ENCODE results near the gene GRSF1.
A peak's percentile ranks its signal among the peaks of the same experiment; 100 is the strongest.
"Not testable (repeated sequence)": the region's sequence is repeated elsewhere in the genome, so short reads cannot be mapped to it uniquely, and the experiment has no call there.

GRSF1 gene

DNA sequence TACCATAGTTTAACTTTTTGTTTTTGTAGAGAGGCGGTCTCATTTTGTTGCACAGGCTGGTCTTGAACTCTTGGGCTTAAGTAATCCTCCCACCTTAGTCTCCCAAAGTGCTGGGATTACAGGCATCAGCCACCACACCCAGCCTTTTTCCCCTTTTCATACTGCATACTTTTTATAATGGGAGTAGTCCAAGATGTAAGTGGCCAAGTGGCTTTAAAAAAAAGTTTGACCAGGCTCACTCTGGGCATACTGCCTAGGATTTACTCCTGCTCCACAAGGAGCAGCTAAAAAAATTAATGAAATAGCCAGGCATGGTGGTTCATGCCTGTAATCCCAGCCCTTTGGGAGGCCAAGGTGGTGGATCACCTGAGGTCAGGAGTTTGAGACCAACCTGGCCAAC is 6.0 kb downstream of the GRSF1 start:
- no peak for DNase-seq

DNA sequence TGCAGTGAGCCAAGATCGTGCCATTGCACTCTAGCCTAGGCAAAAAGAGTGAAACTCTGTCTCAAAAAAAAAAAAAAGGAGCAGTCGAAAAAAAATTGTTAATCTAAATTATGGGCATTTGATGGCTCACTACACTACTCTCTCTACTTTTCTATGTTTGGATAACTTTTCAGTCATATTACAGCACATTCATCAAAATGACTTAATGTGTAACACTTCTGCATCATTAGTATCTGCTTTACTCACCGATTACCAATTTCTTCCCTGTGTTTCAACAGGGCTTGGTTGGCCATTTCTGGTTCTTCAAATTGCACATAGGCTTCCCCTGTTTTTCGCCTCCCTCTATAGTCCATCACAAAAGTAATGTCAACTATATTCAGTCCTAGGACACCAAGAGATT is 8.4 kb downstream of the GRSF1 start:
- no peak for DNase-seq

DNA sequence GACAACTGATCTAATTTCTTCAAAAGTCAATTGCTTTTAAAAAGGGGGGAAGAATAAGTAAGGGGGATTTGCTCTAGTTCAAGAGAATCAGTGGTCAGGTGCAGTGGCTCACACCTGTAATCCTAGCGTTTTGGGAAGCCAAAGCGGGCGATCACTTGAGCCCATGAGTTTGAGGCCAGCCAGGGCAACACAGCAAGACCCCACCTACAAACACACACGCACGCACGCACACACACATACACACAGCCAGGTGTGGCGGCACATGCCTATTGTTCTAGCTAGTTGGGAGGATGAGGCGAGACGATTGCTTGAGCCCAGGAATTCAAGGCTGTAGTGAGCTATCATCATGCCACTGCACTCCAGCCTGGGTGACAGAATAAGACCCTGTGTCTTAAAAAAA is 9.6 kb downstream of the GRSF1 start:
- DNase-seq, result no peak

DNA sequence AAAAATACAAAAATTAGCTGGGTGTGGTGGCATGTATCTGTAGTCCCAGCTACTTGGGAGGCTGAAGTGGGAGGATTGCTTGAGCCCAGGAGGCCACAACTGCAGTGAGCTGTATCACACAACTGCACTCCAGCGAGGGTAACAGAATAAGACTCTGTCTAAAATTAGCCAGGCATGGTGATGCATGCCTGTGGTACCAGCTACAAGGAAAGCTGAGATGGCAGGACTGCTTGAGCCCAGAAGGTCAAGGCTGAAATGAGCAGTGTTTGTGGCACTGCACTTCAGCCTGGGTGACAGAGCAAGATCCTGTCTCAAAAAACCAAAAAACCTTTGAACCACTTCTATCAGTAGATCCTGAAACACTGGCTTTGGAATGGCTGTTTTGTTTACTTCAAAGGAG is 10.2 kb downstream of the GRSF1 start:
- no peak for DNase-seq

DNA sequence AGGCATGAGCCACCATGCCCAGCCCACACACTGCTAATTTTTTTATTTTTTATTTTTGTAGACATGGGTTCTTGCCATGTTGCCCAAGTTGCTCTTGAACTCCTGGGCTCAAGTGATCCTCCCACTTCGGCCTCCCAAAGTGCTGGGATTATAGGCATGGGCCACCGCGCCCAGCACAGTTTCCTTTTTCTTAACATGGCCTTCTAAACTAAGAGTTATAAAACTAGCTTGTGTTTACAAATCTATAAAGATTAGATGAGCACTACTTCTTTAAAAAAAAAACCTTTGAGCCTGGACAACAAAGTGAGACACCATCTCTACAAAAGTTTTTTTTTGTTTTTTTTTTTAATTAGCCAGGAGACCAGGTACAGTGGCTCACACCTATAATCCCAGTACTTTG is 10.7 kb downstream of the GRSF1 start:
- no peak for DNase-seq

DNA sequence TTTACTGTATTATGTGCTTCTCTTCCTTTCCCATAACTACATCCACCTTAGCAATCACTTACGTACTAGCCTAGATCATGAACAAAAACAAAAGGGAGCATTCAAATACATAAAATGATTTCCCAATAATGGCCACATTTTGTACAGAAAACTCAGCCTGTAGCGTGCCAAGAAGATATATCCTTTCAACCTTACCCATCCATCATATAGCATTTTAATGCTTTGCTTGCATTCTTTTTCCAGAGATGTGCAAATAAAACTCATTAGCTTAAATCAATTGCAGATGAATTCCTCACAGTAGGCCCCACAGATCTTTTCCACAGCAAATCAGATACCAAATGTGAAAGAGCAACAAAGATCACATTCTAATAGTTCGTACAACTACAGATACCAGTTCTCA is 20.8 kb downstream of the GRSF1 start:
- peak; percentile 46 for DNase-seq

DNA sequence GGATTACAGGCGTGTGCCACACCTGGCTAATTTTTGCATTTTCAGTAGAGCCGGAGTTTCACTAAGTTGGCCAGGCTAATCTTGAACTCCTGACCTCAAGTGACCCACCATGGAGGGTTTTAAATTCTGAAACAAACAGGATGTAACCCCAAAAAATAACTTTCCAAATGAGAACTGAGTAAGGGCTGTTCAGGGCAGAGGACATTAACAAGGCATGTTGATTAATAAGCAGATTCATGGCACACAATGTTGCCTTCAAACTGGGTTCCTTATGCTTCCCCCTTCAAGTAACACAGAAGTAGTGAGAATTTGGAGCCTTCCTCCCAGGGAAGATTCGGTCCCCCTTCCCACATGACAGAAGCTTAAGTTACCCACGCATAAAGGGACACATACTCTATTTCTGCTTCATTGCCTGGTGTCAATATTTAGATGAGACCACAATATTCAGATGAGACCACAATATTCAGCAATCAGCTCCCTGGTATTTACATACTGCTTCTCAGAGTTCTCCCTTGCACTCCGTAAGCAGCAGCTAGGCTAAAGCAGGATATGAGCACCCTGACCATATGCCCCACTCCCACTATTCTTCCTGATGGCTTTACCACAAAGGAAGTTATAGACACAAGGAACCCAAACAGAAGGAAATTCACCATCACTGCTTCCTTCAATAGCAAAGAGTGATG is 21.4 kb downstream of the GRSF1 start:
- DNase-seq, result no peak

DNA sequence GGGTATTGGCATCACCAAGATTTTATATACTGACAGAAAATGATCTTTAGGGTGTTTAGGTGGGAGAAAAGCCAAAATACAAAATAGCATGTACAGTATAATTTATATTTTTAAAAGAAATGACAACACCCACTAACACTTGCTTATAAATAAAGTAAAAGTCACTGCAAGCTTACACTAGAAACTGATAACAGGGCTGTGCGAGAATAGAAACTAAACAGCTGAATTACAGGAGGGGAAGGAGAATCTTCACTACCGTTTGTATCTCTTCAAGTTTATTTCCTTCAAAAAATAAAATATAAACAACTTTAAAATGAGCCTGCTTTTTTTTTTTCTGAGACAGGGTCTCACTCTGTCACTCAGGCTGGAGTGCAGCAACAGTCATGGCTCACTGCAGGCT is 22.8 kb downstream of the GRSF1 start:
- DNase-seq, result no peak

DNA sequence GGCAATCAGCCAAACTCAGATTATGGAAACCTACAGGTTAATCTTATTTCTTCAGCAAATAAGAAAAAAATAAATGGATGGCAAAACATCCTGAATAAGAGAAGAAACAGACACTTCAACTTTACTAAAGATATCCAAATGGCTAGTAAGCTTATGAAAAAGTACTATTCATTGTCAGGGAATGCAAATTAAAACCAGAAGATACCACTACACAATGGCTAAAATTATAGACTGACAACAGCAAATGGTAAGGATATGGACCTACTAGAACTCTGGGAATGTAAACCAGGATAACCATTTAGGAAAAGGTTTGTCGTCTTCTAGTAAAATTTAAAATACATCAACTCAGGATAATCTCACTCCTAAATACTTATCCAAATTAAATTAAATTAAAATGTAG is 24.3 kb downstream of the GRSF1 start:
- DNase-seq, result no peak

DNA sequence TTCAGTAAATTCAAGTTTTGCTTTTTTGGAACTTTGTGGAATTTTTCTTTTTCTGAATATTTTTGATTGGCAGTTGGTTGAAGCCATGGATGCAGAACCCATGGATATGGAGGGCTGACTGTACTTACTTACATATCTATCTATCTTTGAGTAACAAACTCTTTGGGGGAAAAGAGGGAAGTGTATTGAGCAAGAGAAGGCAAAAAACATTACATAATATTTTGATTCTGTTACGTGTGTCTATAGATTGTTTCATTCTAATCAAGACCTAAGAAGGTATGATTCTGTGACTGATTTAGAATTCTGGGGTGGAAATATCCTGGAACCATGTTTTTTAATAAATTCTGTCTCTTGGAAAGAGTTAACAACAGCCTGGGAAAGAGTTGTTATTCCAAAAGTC is 31.5 kb downstream of the GRSF1 start:
- DNase-seq, result no peak

DNA sequence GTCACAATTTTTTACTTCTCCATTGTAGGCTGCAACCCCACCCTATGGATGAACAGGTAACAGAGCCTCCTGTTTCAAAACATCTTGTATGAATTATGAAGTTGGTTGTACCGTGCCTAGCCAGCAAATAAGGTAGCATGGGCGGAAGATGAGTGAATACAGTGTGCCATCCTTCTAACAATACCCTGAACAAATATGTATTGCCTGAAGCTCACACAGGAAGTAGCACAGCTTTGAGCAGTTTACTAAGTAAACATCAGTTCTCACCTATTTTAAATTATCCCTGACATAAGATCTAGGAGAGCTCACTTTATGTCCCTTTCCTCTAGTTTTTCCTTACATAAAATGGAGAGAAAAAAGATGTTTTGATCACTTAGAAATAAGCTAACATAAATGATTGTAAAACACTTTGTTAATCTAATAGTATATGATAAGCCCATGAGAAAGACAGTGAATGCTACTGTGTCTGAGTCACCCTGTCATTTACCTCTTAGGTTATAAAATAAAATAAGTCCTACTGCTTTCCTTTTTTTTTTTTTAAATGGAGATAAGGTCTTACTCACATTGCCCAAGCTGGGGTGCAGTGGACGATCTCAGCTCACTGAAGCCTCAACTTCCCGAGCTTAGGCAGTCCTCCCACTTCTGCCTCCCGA is 36.6 kb downstream of the GRSF1 start:
- DNase-seq, result no peak

DNA sequence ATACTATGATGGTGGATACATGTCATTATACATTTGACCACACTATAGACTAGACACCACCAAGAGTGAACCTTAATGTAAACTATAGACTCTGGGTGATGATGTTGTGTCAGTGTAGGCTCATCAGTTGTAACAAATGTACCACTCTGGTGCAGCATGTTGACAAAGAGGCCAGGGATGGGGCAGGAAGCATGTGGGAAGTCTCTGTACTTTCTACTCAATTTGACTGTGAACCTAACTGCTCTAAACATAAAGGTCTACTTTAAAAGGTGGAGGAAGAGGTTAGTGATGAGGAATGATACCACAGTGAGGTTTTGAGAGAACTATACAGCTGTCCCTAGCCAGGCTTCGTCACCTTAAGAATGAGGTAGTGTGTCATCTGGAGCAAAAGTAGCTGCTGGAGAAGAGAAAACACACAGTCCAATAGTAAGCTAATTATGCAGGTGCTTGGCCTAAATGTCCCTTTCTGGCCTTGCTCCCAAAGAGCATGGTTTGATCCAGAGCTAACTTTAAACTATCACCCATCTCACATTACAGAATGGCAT is 38.4 kb downstream of the GRSF1 start:
- no peak for DNase-seq

DNA sequence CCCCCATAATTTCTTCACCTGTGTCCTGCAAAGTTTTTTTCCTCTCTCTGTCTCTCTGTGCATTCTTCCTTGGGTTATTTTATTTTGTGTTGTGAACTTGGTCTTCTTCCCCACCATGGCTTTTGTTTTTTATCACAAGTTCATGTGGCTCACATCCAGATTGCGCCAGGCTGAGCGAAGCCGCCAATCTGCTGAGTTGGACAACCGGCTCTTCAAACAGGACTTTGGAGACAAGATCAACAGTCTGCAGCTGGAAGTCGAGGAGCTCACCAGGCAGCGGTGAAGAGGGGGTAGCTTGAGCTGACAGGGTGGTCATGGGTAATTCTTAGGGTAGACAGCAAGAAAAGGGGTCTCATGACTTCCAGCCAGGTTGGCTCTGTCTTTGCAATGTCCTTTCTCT is 46.1 kb downstream of the GRSF1 start:
- DNase-seq, result no peak

DNA sequence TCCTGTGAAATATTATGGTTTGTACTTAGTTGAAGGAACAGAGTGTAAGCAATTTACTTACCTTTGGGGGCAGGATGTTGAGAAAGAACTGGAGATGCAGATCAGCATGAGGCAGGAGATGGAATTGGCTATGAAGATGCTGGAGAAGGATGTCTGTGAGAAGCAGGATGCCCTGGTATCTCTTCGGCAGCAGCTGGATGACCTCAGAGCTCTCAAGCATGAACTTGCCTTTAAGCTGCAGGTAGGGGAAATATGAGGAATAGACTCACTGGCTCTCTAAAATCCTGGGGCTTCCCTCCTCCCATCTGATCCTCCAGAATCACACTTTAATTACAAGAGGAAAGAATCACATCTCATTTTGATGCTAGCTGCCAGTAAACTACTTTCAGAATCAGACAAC is 51.0 kb downstream of the GRSF1 start:
- no peak for DNase-seq

DNA sequence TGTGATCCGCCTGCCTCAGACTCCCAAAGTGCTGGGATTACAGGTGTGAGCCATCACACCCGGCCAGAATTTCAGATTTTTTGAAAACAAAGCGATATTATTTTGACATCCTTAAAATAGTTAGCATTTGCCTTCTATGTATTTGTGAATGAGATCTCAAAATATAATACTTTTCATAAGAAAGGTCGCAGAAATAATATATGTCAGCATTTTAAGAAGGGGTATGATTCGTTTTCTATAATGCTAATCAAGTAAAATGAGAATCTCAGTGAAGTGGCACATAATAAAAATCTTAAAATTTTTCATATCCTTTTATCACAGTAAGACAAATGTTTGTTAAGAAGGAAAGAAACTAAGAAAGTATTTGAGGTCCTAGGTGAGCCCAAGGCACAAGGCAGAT is 52.2 kb downstream of the GRSF1 start:
- no peak for DNase-seq

DNA sequence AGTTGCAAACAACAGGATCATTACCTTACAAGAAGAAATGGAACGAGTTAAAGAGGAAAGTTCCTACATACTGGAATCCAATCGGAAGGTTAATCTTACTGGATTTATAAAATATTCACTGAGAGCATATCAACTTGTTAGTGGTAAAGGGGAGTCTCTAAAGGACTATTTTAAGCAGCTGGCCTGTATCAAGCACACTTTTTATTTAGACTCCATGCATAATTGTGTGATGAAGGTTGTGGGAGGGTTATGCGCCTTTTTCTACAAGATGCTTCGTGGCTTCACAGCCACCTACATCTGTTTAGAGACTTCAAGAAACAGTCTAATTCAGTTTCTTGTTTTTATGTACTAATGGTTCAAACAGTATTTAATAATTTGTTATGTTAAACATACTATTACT is 56.6 kb downstream of the GRSF1 start:
- no peak for DNase-seq

DNA sequence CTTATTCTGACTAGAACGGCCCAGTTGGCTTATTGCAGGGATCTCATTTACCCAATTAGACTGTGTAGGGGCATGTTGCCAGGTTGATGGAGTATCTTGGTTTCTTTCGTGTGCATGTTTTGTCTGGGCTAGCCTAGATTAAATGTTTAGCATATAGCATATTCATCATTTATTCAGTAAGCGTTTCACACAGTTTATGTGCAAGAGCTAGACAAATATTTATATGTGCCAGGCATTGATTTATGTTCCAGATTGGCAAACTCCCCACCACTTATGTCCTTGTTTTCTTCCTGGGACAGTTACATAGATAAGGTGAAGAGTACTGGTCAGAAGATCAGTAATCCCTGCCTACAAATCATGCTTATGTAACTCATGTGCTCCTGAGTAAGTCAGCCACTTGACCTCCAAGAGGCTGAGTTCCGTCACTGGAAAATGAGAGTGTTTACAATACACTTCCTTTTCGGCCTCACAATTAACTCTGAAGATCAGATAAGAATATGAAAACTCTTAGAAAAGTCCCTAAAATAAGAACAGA is 60.7 kb downstream of the GRSF1 start:
- no peak for DNase-seq

DNA sequence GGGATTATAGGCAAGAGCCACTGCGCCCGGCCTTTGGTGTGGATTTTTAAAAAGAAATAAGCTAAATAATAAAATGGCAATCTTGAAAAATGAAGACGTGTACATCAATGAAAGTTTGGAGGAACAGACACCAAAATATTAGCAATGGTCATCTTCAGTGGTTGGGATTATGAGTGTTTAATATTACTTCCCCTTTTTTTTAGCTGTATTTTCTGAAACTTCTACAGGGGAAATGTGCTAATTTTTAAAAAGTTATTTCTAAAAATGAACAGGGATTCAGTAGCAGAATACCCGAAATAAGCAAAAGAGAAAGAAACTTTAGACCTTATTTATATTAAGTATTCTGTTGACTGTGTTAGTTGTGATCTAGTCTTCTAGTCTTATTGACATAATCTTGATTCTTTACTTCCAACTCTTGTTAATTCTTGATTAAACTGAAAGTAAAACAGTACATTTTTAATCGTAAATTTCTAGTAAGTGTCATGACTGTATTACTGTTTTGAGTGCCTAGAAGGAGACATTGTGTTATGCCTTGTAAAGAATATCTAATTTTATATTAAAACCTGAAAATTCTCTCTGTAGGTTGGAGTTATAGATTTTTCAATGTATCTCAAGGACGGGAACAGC is 66.6 kb downstream of the GRSF1 start:
- DNase-seq, result no peak

DNA sequence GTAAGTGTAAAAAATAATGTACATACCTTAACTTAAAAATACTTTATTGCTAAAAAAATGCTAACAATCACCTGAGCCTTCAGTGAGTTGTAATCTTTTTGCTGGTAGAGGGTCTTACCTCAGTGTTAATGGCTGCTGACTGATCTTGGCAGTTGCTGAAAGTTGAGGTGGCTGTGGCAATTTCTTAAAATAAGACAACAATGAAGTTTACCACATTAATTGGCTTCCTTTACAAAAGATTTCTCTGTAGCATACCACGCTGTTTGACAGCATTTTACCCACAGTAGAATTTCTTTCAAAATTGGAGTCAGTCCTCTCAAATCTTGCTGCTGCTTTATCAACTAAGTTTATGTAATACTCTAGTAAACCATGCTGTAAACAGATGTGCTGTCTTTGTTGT is 70.3 kb downstream of the GRSF1 start:
- DNase-seq, result not testable (repeated sequence)

DNA sequence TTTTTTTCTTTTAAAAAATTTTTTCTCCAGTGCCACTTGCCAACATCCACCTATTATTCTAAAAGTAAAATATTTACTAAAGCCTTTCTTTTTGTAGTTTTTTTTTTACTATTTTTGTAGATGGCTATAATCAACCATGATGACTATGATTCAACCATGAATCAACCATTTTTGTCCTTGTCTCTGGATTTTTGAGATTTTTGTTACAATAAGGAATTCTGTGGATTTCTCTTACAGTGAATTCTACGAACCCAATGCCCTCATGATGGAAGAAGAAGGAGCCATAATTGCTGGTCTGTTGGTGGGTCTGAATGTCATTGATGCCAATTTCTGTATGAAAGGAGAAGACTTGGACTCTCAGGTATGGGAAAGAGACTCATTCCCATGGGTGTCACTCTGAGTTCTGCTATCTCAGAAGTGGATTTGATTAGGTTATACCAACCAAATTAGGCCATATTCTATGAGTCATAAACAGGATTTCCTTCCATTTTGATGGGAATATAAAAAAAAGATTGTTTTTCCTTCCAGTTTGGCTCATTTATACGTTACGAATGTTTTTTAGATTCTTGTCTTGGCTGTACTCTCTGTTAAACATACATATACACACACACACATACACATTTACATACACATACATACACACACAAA is 71.3 kb downstream of the GRSF1 start:
- DNase-seq, result peak; percentile 43
